HepG2 (cell line): ENCODE data around the gene ZFR. TPM values are rescaled to one million over a fixed set of nuclear protein-coding genes. Genes with fewer than 3 reads are reported as not detected.

Source experiments
- BRD4 ChIP-seq: sonication (generic); formaldehyde crosslinking; IDR thresholded peaks from 2 replicates; pipeline ENCODE4 v1.4.0; 2020; ENCODE audit warnings: missing genetic modification reagents
- FLYWCH1 ChIP-seq: sonication (generic); formaldehyde crosslinking; IDR thresholded peaks from 2 replicates; pipeline ENCODE4 v1.8.1; 2023; ENCODE audit warnings: mild to moderate bottlenecking, missing genetic modification reagents
- FOXJ3 ChIP-seq: sonication (generic); formaldehyde crosslinking; IDR thresholded peaks from 2 replicates; pipeline ENCODE4 v1.4.0; 2020; ENCODE audit warnings: missing genetic modification reagents, mild to moderate bottlenecking, borderline replicate concordance
- FOXK1 ChIP-seq: sonication (generic); formaldehyde crosslinking; IDR thresholded peaks from 2 replicates; pipeline ENCODE4 v1.4.0; 2020; ENCODE audit warnings: low read depth, missing genetic modification reagents, borderline replicate concordance
- HHEX ChIP-seq: IDR thresholded peaks from 2 replicates; pipeline ENCODE4 v1.6.1; 2016; ENCODE audit warnings: control low read depth
- IKZF1 ChIP-seq: fragments of 450-650 bp; IDR thresholded peaks from 2 replicates; pipeline ENCODE4 v1.7.1; 2016
- JARID2 ChIP-seq: sonication (generic); formaldehyde crosslinking; IDR thresholded peaks from 2 replicates; pipeline ENCODE4 v1.8.1; 2023; ENCODE audit warnings: missing genetic modification reagents, inconsistent platforms; ENCODE audit not compliant: insufficient replicate concordance
- KDM6A ChIP-seq: IDR thresholded peaks from 2 replicates; pipeline ENCODE4 v1.6.1; 2016; ENCODE audit warnings: low read depth
- MAFG ChIP-seq: sonication (generic); formaldehyde crosslinking; IDR thresholded peaks from 2 replicates; pipeline ENCODE4 v1.5.1; 2020; ENCODE audit warnings: mild to moderate bottlenecking, missing genetic modification reagents
- MIER3 ChIP-seq: IDR thresholded peaks from 2 replicates; pipeline ENCODE4 v1.6.1; 2016; ENCODE audit warnings: missing compliant biosample characterization, borderline replicate concordance
- MYNN ChIP-seq: sonication (generic); formaldehyde crosslinking; IDR thresholded peaks from 2 replicates; pipeline ENCODE4 v1.4.0; 2020; ENCODE audit warnings: mild to moderate bottlenecking, low read depth, missing genetic modification reagents
- NCOA5 ChIP-seq: sonication (generic); formaldehyde crosslinking; IDR thresholded peaks from 2 replicates; pipeline ENCODE4 v1.4.0; 2020; ENCODE audit warnings: missing genetic modification reagents
- NFE2L1 ChIP-seq: sonication (generic); formaldehyde crosslinking; IDR thresholded peaks from 2 replicates; pipeline ENCODE4 v1.4.0; 2020; ENCODE audit warnings: missing genetic modification reagents, mild to moderate bottlenecking, borderline replicate concordance
- NFIB ChIP-seq: sonication (generic); formaldehyde crosslinking; IDR thresholded peaks from 2 replicates; pipeline ENCODE4 v1.9.0; 2021; ENCODE audit warnings: missing genetic modification reagents, mild to moderate bottlenecking, borderline replicate concordance
- NR2F2 ChIP-seq: IDR thresholded peaks from 2 replicates; pipeline ENCODE4 v1.6.1; 2012; ENCODE audit warnings: low read depth, inconsistent platforms, borderline replicate concordance
- RBM39 ChIP-seq: fragments of 200-400 bp; formaldehyde crosslinking; IDR thresholded peaks from one replicate; pipeline ENCODE4 v1.6.1; 2018; ENCODE audit warnings: antibody characterized with exemption, mild to moderate bottlenecking, low read depth, low read length; ENCODE audit not compliant: poor library complexity, severe bottlenecking
- REL ChIP-seq: sonication (generic); formaldehyde crosslinking; conservative IDR thresholded peaks from 2 replicates; pipeline ENCODE4 v1.8.0; 2022; ENCODE audit warnings: mild to moderate bottlenecking, missing genetic modification reagents, moderate library complexity
- TSC22D2 ChIP-seq: sonication (generic); formaldehyde crosslinking; IDR thresholded peaks from 2 replicates; pipeline ENCODE4 v1.5.1; 2020; ENCODE audit warnings: missing genetic modification reagents, mild to moderate bottlenecking, borderline replicate concordance
- ZNF557 ChIP-seq: sonication (generic); formaldehyde crosslinking; IDR thresholded peaks from 2 replicates; pipeline ENCODE4 v1.4.0; 2020; ENCODE audit warnings: missing genetic modification reagents
- ZNF605 ChIP-seq: sonication (generic); formaldehyde crosslinking; IDR thresholded peaks from 2 replicates; pipeline ENCODE4 v1.8.0; 2022; ENCODE audit warnings: mild to moderate bottlenecking, missing genetic modification reagents
- ZNF629 ChIP-seq: sonication (generic); formaldehyde crosslinking; conservative IDR thresholded peaks from 2 replicates; pipeline ENCODE4 v1.5.0; 2020; ENCODE audit warnings: missing genetic modification reagents
- ZNF660 ChIP-seq: sonication (generic); formaldehyde crosslinking; IDR thresholded peaks from 2 replicates; pipeline ENCODE4 v1.5.1; 2020; ENCODE audit warnings: mild to moderate bottlenecking, low read depth, missing genetic modification reagents, borderline replicate concordance
- polyA plus RNA-seq, 8 experiments: library from polyadenylated mRNA; depleted of rRNA in 3 of 8; stranded (reverse) in 7 of 8; unstranded in 1 of 8; fragments of >200 nt; fragmentation: Illumina TruSeq in 4 of 8; extraction: Trizol in 4 of 8; gene quantifications; 2 replicates each; pipeline versions ENCODE4 v1.2.1 to v1.2.3, GENCODE V29; 2011 to 2016; ENCODE audit warnings: low read depth in 4 of 8, missing spikeins in 1 of 8, mixed read lengths in 1 of 8; ENCODE audit not compliant: insufficient read depth in 1 of 8
- total RNA-seq, 5 experiments: library from RNA; depleted of rRNA; stranded (reverse); fragments of >200 nt; fragmentation: Illumina TruSeq; extraction: Trizol; gene quantifications; 2 replicates each; pipeline ENCODE4 v1.2.3, GENCODE V29; 2016; ENCODE audit warnings: low read depth in 1 of 5
- TF ChIP-seq, protein P1 (sequence below): sonication (generic); formaldehyde crosslinking; IDR thresholded peaks from 2 replicates; pipeline ENCODE4 v1.8.1; 2023; ENCODE audit warnings: mild to moderate bottlenecking, missing genetic modification reagents
- TF ChIP-seq, protein P2 (sequence below): sonication (generic); formaldehyde crosslinking; IDR thresholded peaks from 2 replicates; pipeline ENCODE4 v1.4.0; 2020; ENCODE audit warnings: missing genetic modification reagents
- TF ChIP-seq, protein P3 (sequence below): sonication (generic); formaldehyde crosslinking; IDR thresholded peaks from 2 replicates; pipeline ENCODE4 v1.5.1; 2020; ENCODE audit warnings: mild to moderate bottlenecking, moderate library complexity, missing genetic modification reagents
- TF ChIP-seq, protein P4 (sequence below): sonication (generic); formaldehyde crosslinking; IDR thresholded peaks from 2 replicates; pipeline ENCODE4 v1.5.0; 2020; ENCODE audit warnings: mild to moderate bottlenecking, missing genetic modification reagents, moderate library complexity

The ZFR gene
- total and polyA plus RNA-seq, 2 of the 13 experiments (the other 11 are each of a cell fraction or from before 2014, with no cell fraction given) = 89.0 to 92.8 TPM

DNA sequence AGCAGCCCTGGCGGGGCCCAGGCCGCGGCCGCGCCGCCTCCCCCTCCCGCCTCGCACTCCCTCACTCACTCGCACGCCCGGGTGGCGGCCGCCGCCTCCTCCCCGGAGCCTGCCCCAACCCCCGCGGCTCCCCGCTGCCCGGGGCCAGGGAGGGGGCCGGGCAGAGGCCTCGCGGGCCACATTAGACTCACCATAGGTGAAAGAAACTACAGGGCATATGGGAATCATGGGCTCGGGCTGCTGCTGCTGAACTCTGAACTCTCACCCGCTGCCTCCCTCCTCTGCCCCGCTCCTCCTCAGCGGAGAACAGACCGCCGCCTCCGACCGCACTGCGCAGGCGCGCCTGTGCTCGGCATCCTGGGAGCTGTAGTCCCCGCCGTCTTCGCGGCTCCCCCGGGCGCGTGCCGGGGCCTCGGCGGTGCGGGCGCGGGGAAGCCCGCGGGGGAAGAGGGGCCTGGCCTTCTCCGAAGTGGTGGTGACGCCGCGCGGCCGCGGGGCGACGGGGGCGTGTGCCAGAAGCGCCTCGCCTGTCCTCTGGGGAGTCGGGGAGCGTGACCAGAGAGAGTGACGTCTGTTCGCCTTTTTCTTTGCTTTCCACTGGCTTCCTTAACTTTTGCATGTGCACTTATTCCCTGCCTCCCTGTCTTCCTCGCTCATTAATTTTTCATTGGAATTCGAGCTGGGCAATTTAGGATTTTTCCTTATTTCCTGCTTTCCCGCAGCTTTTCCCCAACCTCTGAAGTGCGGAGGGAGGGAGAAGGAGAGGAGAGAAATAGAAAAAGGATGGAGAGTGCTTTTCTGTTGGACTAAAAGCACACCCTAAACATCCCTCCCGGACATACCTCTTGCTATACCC is at the start of gene ZFR (continued):
- TF ChIP-seq ZNF629 = peak; percentile 53; the same call in 1 of the 2 replicates
- no peak for TF ChIP-seq IKZF1
- TF ChIP-seq RBM39 = no peak
- TF ChIP-seq BRD4 (CRISPR knock-in tag) = no peak; the same call in 1 of the 2 replicates
- no peak for TF ChIP-seq HHEX (CRISPR knock-in tag)
- peak; percentile 23; the same call in 1 of the 2 replicates for TF ChIP-seq KDM6A
- TF ChIP-seq, protein P1, sequence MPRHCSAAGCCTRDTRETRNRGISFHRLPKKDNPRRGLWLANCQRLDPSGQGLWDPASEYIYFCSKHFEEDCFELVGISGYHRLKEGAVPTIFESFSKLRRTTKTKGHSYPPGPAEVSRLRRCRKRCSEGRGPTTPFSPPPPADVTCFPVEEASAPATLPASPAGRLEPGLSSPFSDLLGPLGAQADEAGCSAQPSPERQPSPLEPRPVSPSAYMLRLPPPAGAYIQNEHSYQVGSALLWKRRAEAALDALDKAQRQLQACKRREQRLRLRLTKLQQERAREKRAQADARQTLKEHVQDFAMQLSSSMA = no peak; the same call in 1 of the 2 replicates
- 0 out of 2 replicates have a peak, but pooled peaks have one; percentile 26 for TF ChIP-seq ZNF557 (CRISPR knock-in tag)
- no peak for TF ChIP-seq NCOA5 (CRISPR knock-in tag)
- TF ChIP-seq TSC22D2 (CRISPR knock-in tag) = peak; percentile 88; the same call in 1 of the 2 replicates
- peak; percentile 40; the same call in 1 of the 2 replicates for TF ChIP-seq FOXK1
- TF ChIP-seq MYNN (CRISPR knock-in tag) = no peak
- TF ChIP-seq, protein P2, sequence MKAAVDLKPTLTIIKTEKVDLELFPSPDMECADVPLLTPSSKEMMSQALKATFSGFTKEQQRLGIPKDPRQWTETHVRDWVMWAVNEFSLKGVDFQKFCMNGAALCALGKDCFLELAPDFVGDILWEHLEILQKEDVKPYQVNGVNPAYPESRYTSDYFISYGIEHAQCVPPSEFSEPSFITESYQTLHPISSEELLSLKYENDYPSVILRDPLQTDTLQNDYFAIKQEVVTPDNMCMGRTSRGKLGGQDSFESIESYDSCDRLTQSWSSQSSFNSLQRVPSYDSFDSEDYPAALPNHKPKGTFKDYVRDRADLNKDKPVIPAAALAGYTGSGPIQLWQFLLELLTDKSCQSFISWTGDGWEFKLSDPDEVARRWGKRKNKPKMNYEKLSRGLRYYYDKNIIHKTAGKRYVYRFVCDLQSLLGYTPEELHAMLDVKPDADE (CRISPR knock-in tag) = no peak
- TF ChIP-seq NFIB (CRISPR knock-in tag) = no peak
- TF ChIP-seq JARID2 = no peak
- TF ChIP-seq, protein P3, sequence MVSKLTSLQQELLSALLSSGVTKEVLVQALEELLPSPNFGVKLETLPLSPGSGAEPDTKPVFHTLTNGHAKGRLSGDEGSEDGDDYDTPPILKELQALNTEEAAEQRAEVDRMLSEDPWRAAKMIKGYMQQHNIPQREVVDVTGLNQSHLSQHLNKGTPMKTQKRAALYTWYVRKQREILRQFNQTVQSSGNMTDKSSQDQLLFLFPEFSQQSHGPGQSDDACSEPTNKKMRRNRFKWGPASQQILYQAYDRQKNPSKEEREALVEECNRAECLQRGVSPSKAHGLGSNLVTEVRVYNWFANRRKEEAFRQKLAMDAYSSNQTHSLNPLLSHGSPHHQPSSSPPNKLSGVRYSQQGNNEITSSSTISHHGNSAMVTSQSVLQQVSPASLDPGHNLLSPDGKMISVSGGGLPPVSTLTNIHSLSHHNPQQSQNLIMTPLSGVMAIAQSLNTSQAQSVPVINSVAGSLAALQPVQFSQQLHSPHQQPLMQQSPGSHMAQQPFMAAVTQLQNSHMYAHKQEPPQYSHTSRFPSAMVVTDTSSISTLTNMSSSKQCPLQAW (CRISPR knock-in tag) = 0 out of 2 replicates have a peak, but pooled peaks have one; percentile 5
- no peak for TF ChIP-seq MAFG (CRISPR knock-in tag)
- no peak for TF ChIP-seq ZNF605
- TF ChIP-seq FLYWCH1 (CRISPR knock-in tag) = no peak
- no peak for TF ChIP-seq NR2F2
- TF ChIP-seq REL (CRISPR knock-in tag) = peak; percentile 90
- no peak for TF ChIP-seq FOXJ3
- TF ChIP-seq NFE2L1 (CRISPR knock-in tag) = no peak
- TF ChIP-seq MIER3 (CRISPR knock-in tag) = no peak
- TF ChIP-seq, protein P4, sequence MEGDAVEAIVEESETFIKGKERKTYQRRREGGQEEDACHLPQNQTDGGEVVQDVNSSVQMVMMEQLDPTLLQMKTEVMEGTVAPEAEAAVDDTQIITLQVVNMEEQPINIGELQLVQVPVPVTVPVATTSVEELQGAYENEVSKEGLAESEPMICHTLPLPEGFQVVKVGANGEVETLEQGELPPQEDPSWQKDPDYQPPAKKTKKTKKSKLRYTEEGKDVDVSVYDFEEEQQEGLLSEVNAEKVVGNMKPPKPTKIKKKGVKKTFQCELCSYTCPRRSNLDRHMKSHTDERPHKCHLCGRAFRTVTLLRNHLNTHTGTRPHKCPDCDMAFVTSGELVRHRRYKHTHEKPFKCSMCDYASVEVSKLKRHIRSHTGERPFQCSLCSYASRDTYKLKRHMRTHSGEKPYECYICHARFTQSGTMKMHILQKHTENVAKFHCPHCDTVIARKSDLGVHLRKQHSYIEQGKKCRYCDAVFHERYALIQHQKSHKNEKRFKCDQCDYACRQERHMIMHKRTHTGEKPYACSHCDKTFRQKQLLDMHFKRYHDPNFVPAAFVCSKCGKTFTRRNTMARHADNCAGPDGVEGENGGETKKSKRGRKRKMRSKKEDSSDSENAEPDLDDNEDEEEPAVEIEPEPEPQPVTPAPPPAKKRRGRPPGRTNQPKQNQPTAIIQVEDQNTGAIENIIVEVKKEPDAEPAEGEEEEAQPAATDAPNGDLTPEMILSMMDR (CRISPR knock-in tag) = peak; percentile 13; the same call in 1 of the 2 replicates
- no peak for TF ChIP-seq ZNF660
